Keratinocyte (primary cell): ENCODE results near the gene WDR1. TPM values are rescaled to one million over a fixed set of nuclear protein-coding genes. Genes with fewer than 3 reads are reported as not detected.

ENCODE experiments used
- DNase-seq: peaks from one replicate; pipeline ENCODE4 v3.0.0-alpha.2; 2011; ENCODE audit warnings: low read depth, missing footprints, low spot score
- FAIRE-seq: peaks from 2 replicates; lab custom pipeline; 2011; peaks lifted over from hg19 to GRCh38; lab: Jason Lieb, UNC
- H2AFZ ChIP-seq: 2 replicates; pipeline ENCODE4 v1.6.0; 2012; ENCODE audit warnings: low read length, control low read depth, inconsistent platforms; ENCODE audit not compliant: control insufficient read depth
- H3K27ac ChIP-seq: 2 replicates; pipeline ENCODE4 v1.5.1; 2011; ENCODE audit warnings: low read length; ENCODE audit not compliant: control insufficient read depth, insufficient read depth
- H3K27me3 ChIP-seq: 3 replicates; pipeline ENCODE4 v1.6.0; 2011; ENCODE audit warnings: low read length; ENCODE audit not compliant: control insufficient read depth, insufficient read depth; ENCODE audit errors: extremely low read depth
- H3K36me3 ChIP-seq, 2 experiments: 2 replicates in 1 of 2; 3 replicates in 1 of 2; pipeline ENCODE4 v1.5.1; 2011; ENCODE audit warnings: low read length in 2 of 2, mild to moderate bottlenecking in 1 of 2; ENCODE audit not compliant: control insufficient read depth in 2 of 2, insufficient read depth in 2 of 2; ENCODE audit errors: extremely low read depth in 1 of 2
- H3K4me1 ChIP-seq: 3 replicates; pipeline ENCODE4 v1.5.1; 2011; ENCODE audit warnings: low read length; ENCODE audit not compliant: control insufficient read depth, insufficient read depth; ENCODE audit errors: extremely low read depth
- H3K4me2 ChIP-seq: 3 replicates; pipeline ENCODE4 v1.6.0; 2011; ENCODE audit warnings: low read depth, low read length; ENCODE audit not compliant: control insufficient read depth, insufficient read depth; ENCODE audit errors: extremely low read depth
- H3K4me3 ChIP-seq, 3 experiments: fragments of 200-600 bp in 1 of 3; sonication (generic) in 1 of 3; 2 replicates in 2 of 3; 3 replicates in 1 of 3; pipeline ENCODE4 v1.5.1; 2011 to 2016; ENCODE audit warnings: low read length in 3 of 3, mild to moderate bottlenecking in 3 of 3, control low read depth in 2 of 3, inconsistent platforms in 1 of 3, low read depth in 1 of 3, mixed read lengths in 1 of 3, mixed run types in 1 of 3, moderate library complexity in 1 of 3; ENCODE audit not compliant: control insufficient read depth in 2 of 3, insufficient read depth in 2 of 3; ENCODE audit errors: extremely low read depth in 1 of 3
- H3K79me2 ChIP-seq: 2 replicates; pipeline ENCODE4 v1.6.0; 2012; ENCODE audit warnings: low read length; ENCODE audit not compliant: control insufficient read depth, insufficient read depth
- H3K9ac ChIP-seq: 3 replicates; pipeline ENCODE4 v1.6.0; 2011; ENCODE audit warnings: low read length; ENCODE audit not compliant: control insufficient read depth, insufficient read depth; ENCODE audit errors: extremely low read depth
- H3K9me1 ChIP-seq: 3 replicates; pipeline ENCODE4 v1.6.0; 2011; ENCODE audit warnings: low read length; ENCODE audit not compliant: control insufficient read depth, insufficient read depth; ENCODE audit errors: extremely low read depth
- H3K9me3 ChIP-seq: 2 replicates; pipeline ENCODE4 v1.5.1; 2012; ENCODE audit warnings: low read depth, low read length; ENCODE audit not compliant: control insufficient read depth
- H4K20me1 ChIP-seq: 3 replicates; pipeline ENCODE4 v1.6.0; 2011; ENCODE audit warnings: low read length; ENCODE audit not compliant: control insufficient read depth, insufficient read depth; ENCODE audit errors: extremely low read depth
- CTCF ChIP-seq, 3 experiments: IDR thresholded peaks in 1 of 3; conservative IDR thresholded peaks in 1 of 3; optimal IDR thresholded peaks in 1 of 3; 2 replicates in 2 of 3; 3 replicates in 1 of 3; pipeline versions ENCODE3 to v1.5.1; 2011; ENCODE audit warnings: low read length in 3 of 3, mild to moderate bottlenecking in 3 of 3, moderate library complexity in 2 of 3, control low read depth in 1 of 3, inconsistent platforms in 1 of 3; ENCODE audit not compliant: insufficient read depth in 2 of 3; ENCODE audit errors: extremely low read depth in 1 of 3
- EZH2 ChIP-seq: IDR thresholded peaks from one replicate; pipeline ENCODE4 v1.6.1; 2012; ENCODE audit warnings: inconsistent platforms, mild to moderate bottlenecking, low read length, moderate library complexity
- dilution Hi-C: fragments of 300-500 bp; cut with MboI; formaldehyde crosslinking; loops from one replicate; pipeline ENCODE4 v1.7.0; 2020; ENCODE audit warnings: low sequenced_read_pairs; ENCODE audit not compliant: extremely low pct_ligation_motif_present
- polyA plus RNA-seq, 5 experiments: library from polyadenylated mRNA; depleted of rRNA in 3 of 5; stranded (reverse) in 3 of 5; stranded (forward) in 1 of 5; unstranded in 1 of 5; fragments of >200 nt; gene quantifications; 1 replicate in 1 of 5; 2 replicates in 3 of 5; 3 replicates in 1 of 5; pipeline versions ENCODE4 v1.2.1 to v1.2.3, GENCODE V29; 2011 to 2012; ENCODE audit warnings: missing spikeins in 2 of 5, low read depth in 1 of 5, low replicate concordance in 1 of 5

WDR1 gene
- polyA plus RNA-seq, 1 donor (not counting 4 experiments of a cell fraction or from before 2014, with no cell fraction given), result 423 TPM

GRCh38 chr4:10154241-10154640 lies 37.6 kb upstream of the WDR1 start:
- no peak overlapping the region for H3K9ac ChIP-seq
- no peak overlapping the region for H2AFZ ChIP-seq
- H3K4me3 ChIP-seq, result no peak overlapping the region
- H3K4me1 ChIP-seq, result no peaks in the 10 kb centered on the region
- DNase-seq (no peak), FAIRE-seq (no peak)
- H3K79me2 ChIP-seq, result no peaks in the 10 kb centered on the region
- TF ChIP-seq EZH2 (no peak), CTCF (optimal IDR thresholded peaks at IDR 0.05 in 1 of 3, IDR thresholded peaks at IDR 0.05 in 1 of 3, conservative IDR thresholded peaks at IDR 0.05 in 1 of 3; ENCODE audit: extremely low read depth in 1 of 3, insufficient read depth in 2 of 3, low read length in 3 of 3) (no peak)
- no peaks in the 10 kb centered on the region for H4K20me1 ChIP-seq
- no peaks in the 10 kb centered on the region for H3K9me1 ChIP-seq
- no peak overlapping the region for H3K4me2 ChIP-seq
- no peaks in the 10 kb centered on the region for H3K27me3 ChIP-seq
- dilution Hi-C loops, result no loop called here
- H3K36me3 ChIP-seq, result no peaks in the 10 kb centered on the region
- no peak overlapping the region for H3K27ac ChIP-seq
- no peaks in the 10 kb centered on the region for H3K9me3 ChIP-seq

GRCh38 chr4:10153161-10153560 lies 36.6 kb upstream of the WDR1 start:
- FAIRE-seq (no peak), DNase-seq (no peak)
- Histone ChIP-seq H3K27me3 (peaks cover 2% of the 10 kb centered on the region), H3K9me3 (no peaks in the 10 kb centered on the region), H3K4me1 (no peaks in the 10 kb centered on the region), H3K9me1 (no peaks in the 10 kb centered on the region), H3K36me3 (no peaks in the 10 kb centered on the region), H4K20me1 (no peaks in the 10 kb centered on the region), H3K79me2 (no peaks in the 10 kb centered on the region), H3K9ac (no peak overlapping the region), H2AFZ (no peak overlapping the region), H3K4me3 (no peak overlapping the region), H3K27ac (no peak overlapping the region), H3K4me2 (no peak overlapping the region)
- TF ChIP-seq CTCF (optimal IDR thresholded peaks at IDR 0.05 in 1 of 3, IDR thresholded peaks at IDR 0.05 in 1 of 3, conservative IDR thresholded peaks at IDR 0.05 in 1 of 3; ENCODE audit: extremely low read depth in 1 of 3, insufficient read depth in 2 of 3, low read length in 3 of 3) (no peak), EZH2 (no peak)
- dilution Hi-C loops, result no loop called here
